ENCODE data around the gene TBC1D22A.

TBC1D22A gene

GRCh38 chr22:46795845-46796565 is 33.6 kb downstream of the TBC1D22A start:
- no peak for TF ChIP-seq CTCF (IDR thresholded peaks at IDR 0.05; ENCODE audit: low read length, missing control alignments)
- no peak overlapping the region for H3K4me3 ChIP-seq (replicated peaks; ENCODE audit: low read depth, low read length)
- no peak for DNase-seq (ENCODE audit: low read depth)

- no peak for TF ChIP-seq CTCF (IDR thresholded peaks at IDR 0.05; ENCODE audit: low read length, missing control alignments)
- no peak for DNase-seq (ENCODE audit: low read depth)
- no peak overlapping the region for H3K4me3 ChIP-seq (replicated peaks; ENCODE audit: low read depth, low read length)
Measured at GRCh38 chr22:46796566-46797195, 34.2 kb downstream of the TBC1D22A start.

GRCh38 chr22:46797355-46797754 is 34.9 kb downstream of the TBC1D22A start:
- DNase-seq (ENCODE audit: low read depth): peak; percentile 51
- no peak overlapping the region for H3K4me3 ChIP-seq (replicated peaks; ENCODE audit: low read depth, low read length)
- TF ChIP-seq CTCF (IDR thresholded peaks at IDR 0.05; ENCODE audit: low read length, missing control alignments): peak; percentile 34

GRCh38 chr22:46798041-46798365 is 35.6 kb downstream of the TBC1D22A start:
- DNase-seq (ENCODE audit: low read depth): no peak
- H3K4me3 ChIP-seq (replicated peaks; ENCODE audit: low read depth, low read length): no peak overlapping the region
- TF ChIP-seq CTCF (IDR thresholded peaks at IDR 0.05; ENCODE audit: low read length, missing control alignments): no peak

- peak; percentile 90 for TF ChIP-seq CTCF (IDR thresholded peaks at IDR 0.05; ENCODE audit: low read length, missing control alignments)
- no peak overlapping the region for H3K4me3 ChIP-seq (replicated peaks; ENCODE audit: low read depth, low read length)
- peak; percentile 74 for DNase-seq (ENCODE audit: low read depth)
Measured at GRCh38 chr22:46798366-46799350, 36.2 kb downstream of the TBC1D22A start.

- TF ChIP-seq CTCF (IDR thresholded peaks at IDR 0.05; ENCODE audit: low read length, missing control alignments): no peak
- no peak overlapping the region for H3K4me3 ChIP-seq (replicated peaks; ENCODE audit: low read depth, low read length)
- DNase-seq (ENCODE audit: low read depth): no peak
Measured at GRCh38 chr22:46799626-46800025, 37.2 kb downstream of the TBC1D22A start.
